ENCODE data around the gene EIF3K.

Gene EIF3K

GRCh38 chr19:38655148-38655824 is 36.3 kb downstream of the EIF3K start:
- no peak for ATAC-seq
- TF ChIP-seq ZNF8 (CRISPR knock-in tag; IDR thresholded peaks at IDR 0.05) (no peak), GLIS3 (CRISPR knock-in tag; IDR thresholded peaks at IDR 0.05) (no peak), PPARA (CRISPR knock-in tag; IDR thresholded peaks at IDR 0.05; ENCODE audit: borderline replicate concordance) (no peak), ZNF70 (CRISPR knock-in tag; IDR thresholded peaks at IDR 0.05) (no peak)

GRCh38 chr19:38656171-38656981 is 37.4 kb downstream of the EIF3K start:
- no peak for ATAC-seq
- TF ChIP-seq ARNTL (CRISPR knock-in tag; IDR thresholded peaks at IDR 0.05; ENCODE audit: borderline replicate concordance, low read depth) (no peak), ZNF8 (CRISPR knock-in tag; IDR thresholded peaks at IDR 0.05) (no peak), CSRNP3 (CRISPR knock-in tag; IDR thresholded peaks at IDR 0.05) (no peak), BACH2 (CRISPR knock-in tag; IDR thresholded peaks at IDR 0.05; ENCODE audit: borderline replicate concordance) (no peak), SNAI2 (CRISPR knock-in tag; IDR thresholded peaks at IDR 0.05) (no peak), ISL1 (CRISPR knock-in tag; IDR thresholded peaks at IDR 0.05) (no peak), ZNF565 (CRISPR knock-in tag; conservative IDR thresholded peaks at IDR 0.05; ENCODE audit: low read depth) (no peak), RARB (CRISPR knock-in tag; IDR thresholded peaks at IDR 0.05) (no peak), ESRRG (CRISPR knock-in tag; IDR thresholded peaks at IDR 0.05) (no peak), ZFP30 (CRISPR knock-in tag; IDR thresholded peaks at IDR 0.05) (no peak), ZC3H10 (CRISPR knock-in tag; IDR thresholded peaks at IDR 0.05) (no peak), TCF4 (CRISPR knock-in tag; IDR thresholded peaks at IDR 0.05; ENCODE audit: borderline replicate concordance) (no peak), CSDC2 (CRISPR knock-in tag; IDR thresholded peaks at IDR 0.05) (no peak), ZNF70 (CRISPR knock-in tag; IDR thresholded peaks at IDR 0.05) (no peak), TOX (CRISPR knock-in tag; IDR thresholded peaks at IDR 0.05; ENCODE audit: borderline replicate concordance) (no peak)
- TF ChIP-seq, protein P1, sequence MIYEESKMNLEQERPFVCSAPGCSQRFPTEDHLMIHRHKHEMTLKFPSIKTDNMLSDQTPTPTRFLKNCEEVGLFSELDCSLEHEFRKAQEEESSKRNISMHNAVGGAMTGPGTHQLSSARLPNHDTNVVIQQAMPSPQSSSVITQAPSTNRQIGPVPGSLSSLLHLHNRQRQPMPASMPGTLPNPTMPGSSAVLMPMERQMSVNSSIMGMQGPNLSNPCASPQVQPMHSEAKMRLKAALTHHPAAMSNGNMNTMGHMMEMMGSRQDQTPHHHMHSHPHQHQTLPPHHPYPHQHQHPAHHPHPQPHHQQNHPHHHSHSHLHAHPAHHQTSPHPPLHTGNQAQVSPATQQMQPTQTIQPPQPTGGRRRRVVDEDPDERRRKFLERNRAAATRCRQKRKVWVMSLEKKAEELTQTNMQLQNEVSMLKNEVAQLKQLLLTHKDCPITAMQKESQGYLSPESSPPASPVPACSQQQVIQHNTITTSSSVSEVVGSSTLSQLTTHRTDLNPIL (CRISPR knock-in tag; IDR thresholded peaks at IDR 0.05; ENCODE audit: low read depth) = no peak
- TF ChIP-seq, protein P2, sequence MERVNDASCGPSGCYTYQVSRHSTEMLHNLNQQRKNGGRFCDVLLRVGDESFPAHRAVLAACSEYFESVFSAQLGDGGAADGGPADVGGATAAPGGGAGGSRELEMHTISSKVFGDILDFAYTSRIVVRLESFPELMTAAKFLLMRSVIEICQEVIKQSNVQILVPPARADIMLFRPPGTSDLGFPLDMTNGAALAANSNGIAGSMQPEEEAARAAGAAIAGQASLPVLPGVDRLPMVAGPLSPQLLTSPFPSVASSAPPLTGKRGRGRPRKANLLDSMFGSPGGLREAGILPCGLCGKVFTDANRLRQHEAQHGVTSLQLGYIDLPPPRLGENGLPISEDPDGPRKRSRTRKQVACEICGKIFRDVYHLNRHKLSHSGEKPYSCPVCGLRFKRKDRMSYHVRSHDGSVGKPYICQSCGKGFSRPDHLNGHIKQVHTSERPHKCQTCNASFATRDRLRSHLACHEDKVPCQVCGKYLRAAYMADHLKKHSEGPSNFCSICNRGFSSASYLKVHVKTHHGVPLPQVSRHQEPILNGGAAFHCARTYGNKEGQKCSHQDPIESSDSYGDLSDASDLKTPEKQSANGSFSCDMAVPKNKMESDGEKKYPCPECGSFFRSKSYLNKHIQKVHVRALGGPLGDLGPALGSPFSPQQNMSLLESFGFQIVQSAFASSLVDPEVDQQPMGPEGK (CRISPR knock-in tag; IDR thresholded peaks at IDR 0.05; ENCODE audit: borderline replicate concordance) = no peak

DNA sequence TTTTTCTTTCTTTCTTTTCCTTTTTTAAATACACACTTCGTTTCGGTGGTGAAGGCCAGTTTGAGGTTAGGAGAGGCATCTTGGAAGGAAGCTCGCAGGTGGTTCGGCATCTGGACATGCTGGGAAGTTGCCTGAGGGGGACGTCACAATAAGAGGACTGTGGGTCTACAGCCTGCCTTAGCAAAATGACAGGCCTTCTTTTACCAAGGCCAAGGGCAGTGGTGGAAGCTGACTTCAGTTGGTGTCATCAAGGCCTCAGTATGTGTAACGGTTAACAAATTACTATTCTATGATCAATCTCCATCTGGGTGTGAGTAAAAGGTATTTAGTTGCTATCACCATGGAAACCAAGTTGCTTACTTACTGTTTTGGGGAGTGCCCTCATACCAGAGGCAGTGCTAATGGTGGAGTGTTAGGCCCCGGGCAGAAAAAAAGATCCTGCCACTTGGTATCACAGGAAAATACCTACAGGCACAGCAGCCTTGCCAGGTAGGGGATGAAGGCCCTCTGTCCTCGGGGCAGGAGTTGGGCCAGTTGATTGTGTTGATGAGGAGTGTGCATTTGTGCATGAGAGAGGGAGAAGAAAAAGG is 38.7 kb downstream of the EIF3K start:
- ATAC-seq = peak; percentile 38
- no peak for TF ChIP-seq SNAI2 (CRISPR knock-in tag; IDR thresholded peaks at IDR 0.05)
- 0 out of 2 replicates have a peak, but pooled peaks have one; percentile 9 for TF ChIP-seq ISL1 (CRISPR knock-in tag; IDR thresholded peaks at IDR 0.05)
- TF ChIP-seq TOX (CRISPR knock-in tag; IDR thresholded peaks at IDR 0.05; ENCODE audit: borderline replicate concordance) = no peak
- no peak for TF ChIP-seq GLIS3 (CRISPR knock-in tag; IDR thresholded peaks at IDR 0.05)
- TF ChIP-seq ZFP30 (CRISPR knock-in tag; IDR thresholded peaks at IDR 0.05) = no peak
- no peak for TF ChIP-seq ZC3H10 (CRISPR knock-in tag; IDR thresholded peaks at IDR 0.05)
- no peak for TF ChIP-seq TCF4 (CRISPR knock-in tag; IDR thresholded peaks at IDR 0.05; ENCODE audit: borderline replicate concordance)

- peak; percentile 81 for ATAC-seq
- TF ChIP-seq, protein P1 (CRISPR knock-in tag; IDR thresholded peaks at IDR 0.05; ENCODE audit: low read depth) = no peak
- TF ChIP-seq ZNF70 (CRISPR knock-in tag; IDR thresholded peaks at IDR 0.05) (no peak), ISL1 (CRISPR knock-in tag; IDR thresholded peaks at IDR 0.05) (peak; percentile 17; the same call in 1 of the 2 replicates), TOX (CRISPR knock-in tag; IDR thresholded peaks at IDR 0.05; ENCODE audit: borderline replicate concordance) (no peak), ZC3H10 (CRISPR knock-in tag; IDR thresholded peaks at IDR 0.05) (no peak), RARB (CRISPR knock-in tag; IDR thresholded peaks at IDR 0.05) (no peak)
- TF ChIP-seq, protein P3, sequence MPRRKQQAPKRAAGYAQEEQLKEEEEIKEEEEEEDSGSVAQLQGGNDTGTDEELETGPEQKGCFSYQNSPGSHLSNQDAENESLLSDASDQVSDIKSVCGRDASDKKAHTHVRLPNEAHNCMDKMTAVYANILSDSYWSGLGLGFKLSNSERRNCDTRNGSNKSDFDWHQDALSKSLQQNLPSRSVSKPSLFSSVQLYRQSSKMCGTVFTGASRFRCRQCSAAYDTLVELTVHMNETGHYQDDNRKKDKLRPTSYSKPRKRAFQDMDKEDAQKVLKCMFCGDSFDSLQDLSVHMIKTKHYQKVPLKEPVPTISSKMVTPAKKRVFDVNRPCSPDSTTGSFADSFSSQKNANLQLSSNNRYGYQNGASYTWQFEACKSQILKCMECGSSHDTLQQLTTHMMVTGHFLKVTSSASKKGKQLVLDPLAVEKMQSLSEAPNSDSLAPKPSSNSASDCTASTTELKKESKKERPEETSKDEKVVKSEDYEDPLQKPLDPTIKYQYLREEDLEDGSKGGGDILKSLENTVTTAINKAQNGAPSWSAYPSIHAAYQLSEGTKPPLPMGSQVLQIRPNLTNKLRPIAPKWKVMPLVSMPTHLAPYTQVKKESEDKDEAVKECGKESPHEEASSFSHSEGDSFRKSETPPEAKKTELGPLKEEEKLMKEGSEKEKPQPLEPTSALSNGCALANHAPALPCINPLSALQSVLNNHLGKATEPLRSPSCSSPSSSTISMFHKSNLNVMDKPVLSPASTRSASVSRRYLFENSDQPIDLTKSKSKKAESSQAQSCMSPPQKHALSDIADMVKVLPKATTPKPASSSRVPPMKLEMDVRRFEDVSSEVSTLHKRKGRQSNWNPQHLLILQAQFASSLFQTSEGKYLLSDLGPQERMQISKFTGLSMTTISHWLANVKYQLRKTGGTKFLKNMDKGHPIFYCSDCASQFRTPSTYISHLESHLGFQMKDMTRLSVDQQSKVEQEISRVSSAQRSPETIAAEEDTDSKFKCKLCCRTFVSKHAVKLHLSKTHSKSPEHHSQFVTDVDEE (CRISPR knock-in tag; IDR thresholded peaks at IDR 0.05) = no peak
These were observed 39.7 kb downstream of the EIF3K start for GRCh38 chr19:38658462-38659306.

Data from SK-N-SH treated with all-trans-retinoic acid at 6 μM for 48 hours (cell line).